Measurements from ENCODE around the gene DRD3.

The DRD3 gene

GRCh38 chr3:114176890-114177289 lies 2.0 kb downstream of the DRD3 start:
- DNase-seq = no peak

GRCh38 chr3:114176487-114176886 lies 2.4 kb downstream of the DRD3 start:
- DNase-seq = no peak

- no peak for DNase-seq
Measured at GRCh38 chr3:114175204-114175987, 3.5 kb downstream of the DRD3 start.

- DNase-seq = no peak
Measured at GRCh38 chr3:114171677-114172076, 7.2 kb downstream of the DRD3 start.

GRCh38 chr3:114168150-114168549 lies 10.7 kb downstream of the DRD3 start:
- DNase-seq = no peak

GRCh38 chr3:114157321-114157720 lies 21.5 kb downstream of the DRD3 start:
- no peak for DNase-seq

- peak in 1 of 2 experiments; percentile 39 for DNase-seq
Measured at GRCh38 chr3:114155370-114155821, 23.5 kb downstream of the DRD3 start.

GRCh38 chr3:114154321-114154821 lies 24.5 kb downstream of the DRD3 start:
- no peak for DNase-seq

GRCh38 chr3:114152519-114153151 lies 26.2 kb downstream of the DRD3 start:
- peak; percentile 52 to 88 for DNase-seq

- DNase-seq = no peak
Measured at GRCh38 chr3:114151091-114151490, 27.8 kb downstream of the DRD3 start.

GRCh38 chr3:114147251-114147650 lies 31.6 kb downstream of the DRD3 start:
- no peak for DNase-seq

GRCh38 chr3:114144909-114145688 lies 33.8 kb downstream of the DRD3 start:
- DNase-seq = peak; percentile 7 to 28

GRCh38 chr3:114143817-114144216 lies 35.0 kb downstream of the DRD3 start:
- no peak for DNase-seq

GRCh38 chr3:114139836-114140235 lies 39.0 kb downstream of the DRD3 start:
- no peak for DNase-seq

GRCh38 chr3:114133947-114134346 lies 44.9 kb downstream of the DRD3 start:
- DNase-seq = no peak

- DNase-seq = no peak
Measured at GRCh38 chr3:114132500-114132899, 46.4 kb downstream of the DRD3 start.

- DNase-seq = no peak
Measured at GRCh38 chr3:114128826-114129225, 50.0 kb downstream of the DRD3 start.

- no peak for DNase-seq
Measured at GRCh38 chr3:114128231-114128630, 50.6 kb downstream of the DRD3 start.

- DNase-seq = no peak
Measured at GRCh38 chr3:114127517-114127916, 51.3 kb downstream of the DRD3 start.

- no peak for DNase-seq
Measured at GRCh38 chr3:114126461-114126860, 52.4 kb downstream of the DRD3 start.

- no peak for DNase-seq
Measured at GRCh38 chr3:114122027-114122709, 56.7 kb downstream of the DRD3 start.

- no peak for DNase-seq
Measured at GRCh38 chr3:114120211-114120610, 58.6 kb downstream of the DRD3 start.

GRCh38 chr3:114119776-114120175 lies 59.1 kb downstream of the DRD3 start:
- DNase-seq = no peak
